CD4-positive, alpha-beta T cell (primary cell): ENCODE results near the gene ACOX3. TPM values are rescaled to one million over a fixed set of nuclear protein-coding genes. Genes with fewer than 3 reads are reported as not detected.
"Not testable (repeated sequence)": the region's sequence is repeated elsewhere in the genome, so short reads cannot be mapped to it uniquely, and the experiment has no call there.

Experiments
- ATAC-seq: fragments of 200-7000 bp; cut with Tn5 transposase; one replicate; pipeline ENCODE4 v1.10.0; 2022; ENCODE audit warnings: mild to moderate bottlenecking; ENCODE audit not compliant: poor library complexity
- CTCF ChIA-PET: fragments of 350-600 bp; sonication (Branson Sonifier 250); formaldehyde crosslinking; loops from one replicate; lab custom pipeline; 2021; ENCODE audit warnings: antibody characterized with exemption, inconsistent platforms; lab: Charles Lee
- POLR2A ChIA-PET: fragments of 350-600 bp; sonication (Branson Sonifier 250); formaldehyde crosslinking; loops from one replicate; lab custom pipeline; 2021; ENCODE audit warnings: antibody characterized with exemption, inconsistent platforms; lab: Charles Lee
- DNase-seq, 14 experiments: peaks; one replicate each; pipeline ENCODE4 v3.0.0-alpha.2; 2013 to 2020; ENCODE audit warnings: mixed read lengths in 2 of 14
- H3K27ac ChIP-seq, 2 donors: one replicate each; pipeline versions ENCODE4 v1.5.1 to v1.7.0; 2013; ENCODE audit warnings: low read length in 2 of 2, low read depth in 1 of 2, mild to moderate bottlenecking in 1 of 2
- H3K27me3 ChIP-seq, 2 experiments: 1 replicate in 1 of 2; 2 replicates in 1 of 2; pipeline versions ENCODE4 v1.6.1 to v1.7.0; 2013; ENCODE audit warnings: low read length in 2 of 2, control low read depth in 1 of 2, mild to moderate bottlenecking in 1 of 2, moderate library complexity in 1 of 2; ENCODE audit not compliant: insufficient read depth in 2 of 2, control insufficient read depth in 1 of 2
- H3K36me3 ChIP-seq: one replicate; pipeline ENCODE4 v1.6.1; 2013; ENCODE audit warnings: low read length, control low read depth; ENCODE audit not compliant: insufficient read depth
- H3K4me1 ChIP-seq: one replicate; pipeline ENCODE4 v1.6.1; 2013; ENCODE audit warnings: low read length, control low read depth; ENCODE audit not compliant: insufficient read depth
- H3K4me3 ChIP-seq: one replicate; pipeline ENCODE4 v1.5.1; 2013; ENCODE audit warnings: mild to moderate bottlenecking, low read length, moderate library complexity
- H3K9me3 ChIP-seq, 2 experiments: 1 replicate in 1 of 2; 2 replicates in 1 of 2; pipeline versions ENCODE4 v1.6.1 to v1.7.0; 2013; ENCODE audit warnings: low read length in 2 of 2, mild to moderate bottlenecking in 2 of 2, control low read depth in 1 of 2, moderate library complexity in 1 of 2; ENCODE audit not compliant: control insufficient read depth in 1 of 2, insufficient read depth in 1 of 2
- H3K27ac Mint-ChIP-seq: one replicate; pipeline ENCODE4 v1.8.0; 2020; ENCODE audit warnings: mixed read lengths
- H3K27me3 Mint-ChIP-seq: one replicate; pipeline ENCODE4 v1.8.0; 2021; ENCODE audit warnings: mixed read lengths
- H3K36me3 Mint-ChIP-seq: one replicate; pipeline ENCODE4 v1.8.0; 2021; ENCODE audit warnings: low read depth, mixed read lengths
- H3K4me1 Mint-ChIP-seq: one replicate; pipeline ENCODE4 v1.8.0; 2021; ENCODE audit warnings: low read depth, mixed read lengths
- H3K4me3 Mint-ChIP-seq: one replicate; pipeline ENCODE4 v1.8.0; 2020; ENCODE audit warnings: mild to moderate bottlenecking, mixed read lengths
- H3K9me3 Mint-ChIP-seq: one replicate; pipeline ENCODE4 v1.8.0; 2020; ENCODE audit warnings: mixed read lengths
- intact Hi-C, 2 experiments: fragments of 100-400 bp; cut with DNase I in 1 of 2; cut with micrococcal nuclease in 1 of 2; formaldehyde crosslinking; loops; one replicate each; pipeline versions ENCODE4 v1.15.1 to v1.9.0; 2023 to 2025; cut with DNase I, micrococcal nuclease
- total RNA-seq, 174 experiments: library from RNA in 2 of 174; stranded (reverse) in 2 of 174; gene quantifications; one replicate each; pipeline ENCODE4 v1.2.3 and lab custom pipeline; 2021 to 2026
- TF ChIP-seq, protein P1 (sequence below): fragments of 200-600 bp; IDR thresholded peaks from one replicate; pipeline ENCODE4 v1.8.0; 2022; ENCODE audit warnings: antibody characterized with exemption, mild to moderate bottlenecking

Gene ACOX3
- total RNA-seq, 2 experiments from 2014 or later, result 4.9 to 6.1 TPM

DNA sequence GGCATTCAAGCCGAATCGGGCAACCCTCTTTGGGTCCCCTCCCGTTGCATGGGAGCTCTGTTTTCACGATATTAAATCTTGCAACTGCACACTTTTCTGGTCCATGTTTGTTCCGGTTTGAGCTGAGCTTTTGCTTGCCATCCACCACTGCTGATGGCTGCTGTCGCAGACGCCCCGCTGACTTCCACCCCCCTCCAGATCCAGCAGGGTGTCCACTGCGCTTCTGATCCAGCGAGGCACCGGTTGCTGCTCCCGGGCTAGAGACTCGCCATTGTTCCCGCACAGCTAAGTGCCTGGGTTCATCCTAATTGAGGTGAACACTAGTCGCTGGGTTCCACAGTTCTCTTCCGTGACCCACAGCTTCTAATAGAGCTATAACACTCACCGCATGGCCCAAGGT lies 13.3 kb downstream of the ACOX3 start:
- Mint-ChIP-seq H3K27me3 (no peaks in the 10 kb centered on the region), H3K27ac (peak overlapping the region; percentile 85), H3K4me3 (peak overlapping the region; percentile 96), H3K36me3 (peaks cover 15% of the 10 kb centered on the region), H3K9me3 (no peaks in the 10 kb centered on the region), H3K4me1 (peaks cover 41% of the 10 kb centered on the region)
- ChIA-PET POLR2A (interaction anchor here (1.2 to 1.9 kb wide), 2 partner anchors 8 to 13 kb away, joined by 3 to 25 read pairs; partner anchors contain the start of genes ACOX3 and TRMT44), CTCF (no interaction called here)
- peak overlapping the region; percentile 75 for H3K4me3 ChIP-seq
- H3K9me3 ChIP-seq, result no peaks in the 10 kb centered on the region
- DNase-seq (no peak), ATAC-seq (no peak)
- no peak overlapping the region for H3K27ac ChIP-seq
- intact Hi-C loops, result loop anchor here in 1 of 2 experiments (5.0 kb wide), 1 partner anchor 270 kb away; the partner anchor contains the start of gene ABLIM2
- H3K27me3 ChIP-seq, result no peaks in the 10 kb centered on the region
- H3K36me3 ChIP-seq, result no peaks in the 10 kb centered on the region
- TF ChIP-seq, protein P1, sequence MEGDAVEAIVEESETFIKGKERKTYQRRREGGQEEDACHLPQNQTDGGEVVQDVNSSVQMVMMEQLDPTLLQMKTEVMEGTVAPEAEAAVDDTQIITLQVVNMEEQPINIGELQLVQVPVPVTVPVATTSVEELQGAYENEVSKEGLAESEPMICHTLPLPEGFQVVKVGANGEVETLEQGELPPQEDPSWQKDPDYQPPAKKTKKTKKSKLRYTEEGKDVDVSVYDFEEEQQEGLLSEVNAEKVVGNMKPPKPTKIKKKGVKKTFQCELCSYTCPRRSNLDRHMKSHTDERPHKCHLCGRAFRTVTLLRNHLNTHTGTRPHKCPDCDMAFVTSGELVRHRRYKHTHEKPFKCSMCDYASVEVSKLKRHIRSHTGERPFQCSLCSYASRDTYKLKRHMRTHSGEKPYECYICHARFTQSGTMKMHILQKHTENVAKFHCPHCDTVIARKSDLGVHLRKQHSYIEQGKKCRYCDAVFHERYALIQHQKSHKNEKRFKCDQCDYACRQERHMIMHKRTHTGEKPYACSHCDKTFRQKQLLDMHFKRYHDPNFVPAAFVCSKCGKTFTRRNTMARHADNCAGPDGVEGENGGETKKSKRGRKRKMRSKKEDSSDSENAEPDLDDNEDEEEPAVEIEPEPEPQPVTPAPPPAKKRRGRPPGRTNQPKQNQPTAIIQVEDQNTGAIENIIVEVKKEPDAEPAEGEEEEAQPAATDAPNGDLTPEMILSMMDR, result no peak
- peaks cover 22% of the 10 kb centered on the region for H3K4me1 ChIP-seq

DNA sequence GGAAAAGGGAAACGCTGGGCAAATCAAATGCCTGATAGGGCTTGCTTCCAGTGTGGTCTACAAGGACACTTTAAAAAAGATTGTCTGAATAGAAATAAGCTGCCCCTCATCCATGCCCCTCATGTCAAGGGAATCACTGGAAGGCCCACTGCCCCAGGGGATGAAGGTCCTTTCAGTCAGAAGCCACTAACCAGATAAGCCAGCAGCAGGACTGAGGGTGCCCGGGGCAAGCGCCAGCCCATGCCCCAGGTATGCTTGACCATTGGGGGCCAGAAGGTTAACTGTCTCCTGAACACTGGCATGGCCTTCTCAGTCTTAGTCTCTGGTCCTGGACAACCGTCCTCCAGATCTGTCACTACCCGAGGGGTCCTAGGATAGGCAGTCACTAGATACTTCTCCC lies 17.7 kb downstream of the ACOX3 start:
- intact Hi-C loops, result no loop called here
- Histone ChIP-seq H3K27ac (no peak overlapping the region), H3K36me3 (no peaks in the 10 kb centered on the region), H3K9me3 (no peaks in the 10 kb centered on the region), H3K27me3 (no peaks in the 10 kb centered on the region), H3K4me1 (peaks cover 13% of the 10 kb centered on the region), H3K4me3 (no peak overlapping the region)
- Mint-ChIP-seq H3K9me3 (no peaks in the 10 kb centered on the region), H3K27me3 (no peaks in the 10 kb centered on the region), H3K27ac (no peak overlapping the region), H3K36me3 (peaks cover 11% of the 10 kb centered on the region), H3K4me1 (peaks cover 38% of the 10 kb centered on the region), H3K4me3 (no peak overlapping the region)
- DNase-seq, result no peak
- POLR2A ChIA-PET, result no interaction called here
- ATAC-seq, result no peak
- TF ChIP-seq, protein P1, result no peak
- CTCF ChIA-PET, result no interaction called here

DNA sequence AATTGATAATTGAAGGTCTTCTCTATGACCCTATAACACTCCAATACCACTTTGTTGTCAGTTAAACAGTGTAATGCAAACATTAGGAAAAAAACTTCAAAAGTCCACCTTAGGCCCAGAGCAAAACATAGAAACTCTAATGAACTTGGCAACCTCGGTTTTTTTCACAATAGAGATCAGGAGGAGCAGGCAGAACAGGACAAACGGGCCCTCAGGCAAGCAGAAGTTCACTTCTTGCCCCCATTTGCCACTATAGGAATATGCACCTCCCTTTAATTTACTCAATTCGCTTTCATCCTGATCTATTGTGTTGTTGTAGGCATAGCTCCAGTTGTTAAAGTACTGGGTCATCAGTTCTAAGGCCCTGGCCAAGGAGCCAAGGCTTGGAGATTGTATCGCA lies 18.2 kb downstream of the ACOX3 start:
- Histone ChIP-seq H3K9me3 (no peaks in the 10 kb centered on the region), H3K4me1 (peaks cover 8% of the 10 kb centered on the region), H3K27ac (no peak overlapping the region), H3K4me3 (no peak overlapping the region), H3K36me3 (no peaks in the 10 kb centered on the region), H3K27me3 (no peaks in the 10 kb centered on the region)
- Mint-ChIP-seq H3K4me3 (no peak overlapping the region), H3K36me3 (peaks cover 13% of the 10 kb centered on the region), H3K4me1 (peaks cover 36% of the 10 kb centered on the region), H3K27ac (no peak overlapping the region), H3K27me3 (no peaks in the 10 kb centered on the region), H3K9me3 (no peaks in the 10 kb centered on the region)
- intact Hi-C loops, result no loop called here
- ATAC-seq, result no peak
- POLR2A ChIA-PET, result no interaction called here
- TF ChIP-seq, protein P1, result no peak
- no peak for DNase-seq
- CTCF ChIA-PET, result no interaction called here

DNA sequence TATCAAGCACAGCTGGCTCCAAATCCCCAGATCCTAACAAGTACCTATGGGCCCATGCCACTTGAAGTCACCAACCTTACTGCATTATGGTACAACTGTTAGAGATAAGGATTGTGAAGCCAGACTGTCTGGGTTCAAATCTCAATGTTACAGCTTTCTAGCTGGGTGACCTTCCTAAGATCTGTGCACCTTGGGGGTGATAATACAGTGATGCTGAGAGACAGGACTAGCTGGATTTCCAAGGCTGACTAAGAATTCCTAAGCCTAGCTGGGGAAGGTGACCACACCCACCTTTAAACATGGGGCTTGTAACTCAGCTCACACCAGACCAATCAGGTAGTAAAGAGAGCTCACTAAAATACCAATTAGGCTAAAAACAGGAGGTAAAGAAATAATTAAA lies 20.4 kb downstream of the ACOX3 start:
- H3K27ac Mint-ChIP-seq, CTCF ChIA-PET, ATAC-seq, DNase-seq, POLR2A ChIA-PET, intact Hi-C loops, H3K27me3 ChIP-seq, H3K27ac ChIP-seq, H3K4me1 ChIP-seq, H3K4me3 ChIP-seq, H3K4me3 Mint-ChIP-seq, H3K27me3 Mint-ChIP-seq, H3K9me3 ChIP-seq, H3K9me3 Mint-ChIP-seq: not testable (repeated sequence)
- H3K36me3 ChIP-seq, result peaks cover 12% of the 10 kb centered on the region
- Mint-ChIP-seq H3K4me1 (peaks cover 15% of the 10 kb centered on the region), H3K36me3 (peaks cover 29% of the 10 kb centered on the region)
